Transverse colon (tissue), 4 donors: ENCODE results near the gene RASA4B. TPM values are rescaled to one million over a fixed set of nuclear protein-coding genes. Genes with fewer than 3 reads are reported as not detected.
"Not testable (repeated sequence)": the region's sequence is repeated elsewhere in the genome, so short reads cannot be mapped to it uniquely, and the experiment has no call there.

ENCODE experiments used
- DNase-seq: peaks from one replicate; pipeline ENCODE4 v3.0.0-alpha.2; 2019
- H3K27ac ChIP-seq, 4 donors: fragments of 200-600 bp; sonication (generic); 2 replicates each; pipeline ENCODE4 v1.5.1; 2016 to 2018; ENCODE audit warnings: inconsistent platforms in 4 of 4
- H3K27me3 ChIP-seq: fragments of 200-600 bp; sonication (generic); 2 replicates; pipeline ENCODE4 v1.5.1; 2017; ENCODE audit warnings: inconsistent platforms
- H3K36me3 ChIP-seq, 4 donors: fragments of 200-600 bp; sonication (generic); 2 replicates each; pipeline ENCODE4 v1.5.1; 2017 to 2019; ENCODE audit warnings: inconsistent platforms in 4 of 4
- H3K4me1 ChIP-seq, 4 donors: fragments of 200-600 bp; sonication (generic); 2 replicates each; pipeline ENCODE4 v1.5.1; 2017 to 2020; ENCODE audit warnings: inconsistent platforms in 4 of 4
- H3K4me3 ChIP-seq, 4 donors: fragments of 200-600 bp; sonication (generic); 1 replicate in 1 of 4; 2 replicates in 3 of 4; pipeline versions ENCODE4 v1.5.1 to v1.6.1; 2017 to 2019; ENCODE audit warnings: inconsistent platforms in 4 of 4
- H3K9me3 ChIP-seq, 2 donors: fragments of 200-600 bp; sonication (generic); 2 replicates each; pipeline ENCODE4 v1.5.1; 2017 to 2019; ENCODE audit warnings: inconsistent platforms in 2 of 2
- WGBS, 2 donors: methylation state at CpG; one replicate each; pipeline ENCODE4 v1.1.5; 2018; ENCODE audit warnings: low coverage in 1 of 2; 5-methylcytosine and 5-hydroxymethylcytosine counted together
- in situ Hi-C, 4 donors: fragments of 200-750 bp; cut with MboI; loops; one replicate each; pipeline versions ENCODE4 v1.15.0 to v1.15.1; 2017; ENCODE audit warnings: low sequenced_read_pairs in 3 of 4, low pct_ligation_motif_present in 1 of 4, low pct_unique_long_range_greater_than_20kb in 1 of 4
- intact Hi-C: fragments of 100-400 bp; cut with DNase I; formaldehyde crosslinking; loops from one replicate; pipeline ENCODE4 v1.15.1; 2023; ENCODE audit warnings: low total_unique reads
- total RNA-seq, 4 donors: library from RNA; depleted of rRNA; stranded (reverse); fragments of >200 nt; gene quantifications; one replicate each; pipeline ENCODE4 v1.1.0, GENCODE V29; 2016

RASA4B gene
- total RNA-seq = 10 to 100 TPM; 10.9 to 41.9 (median 19.8) TPM

DNA sequence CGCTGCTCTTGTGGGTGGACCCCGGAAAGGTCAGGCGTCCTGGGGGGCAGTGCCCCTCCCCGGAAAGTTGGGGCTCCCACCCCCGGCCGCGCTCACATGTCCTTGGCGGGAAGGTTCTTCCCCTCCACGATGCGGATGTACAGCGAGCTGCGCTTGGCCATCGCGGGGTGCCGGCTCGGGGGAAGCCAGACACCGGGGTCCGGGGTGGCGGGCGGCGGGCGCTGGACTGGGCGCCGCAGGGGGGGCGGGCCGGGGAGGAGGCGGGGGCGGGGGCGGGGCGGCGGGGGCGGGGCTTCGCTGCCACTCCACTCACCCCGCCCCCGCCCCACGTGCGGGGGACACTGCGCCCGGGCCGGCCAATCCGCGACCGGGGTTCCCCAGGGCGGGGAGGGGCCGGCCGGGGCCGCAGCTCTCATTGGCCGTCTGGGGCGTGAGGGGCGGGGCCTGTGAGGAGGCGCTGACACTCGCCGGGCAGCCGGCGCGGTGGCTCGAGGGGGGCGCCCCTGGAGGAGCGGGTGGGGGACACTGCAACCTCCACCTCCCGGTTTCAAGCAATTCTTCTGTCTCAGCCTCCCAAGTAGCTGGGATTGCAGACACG is at the start of gene RASA4B:
Gene RASA4B, minus strand, starts transcription at position 228 of the 598 bp plus-strand sequence. Its CDS starts 67 bp downstream, at position 161.
- H3K4me3 ChIP-seq, H3K9me3 ChIP-seq, H3K4me1 ChIP-seq, intact Hi-C loops, H3K27me3 ChIP-seq, H3K36me3 ChIP-seq, H3K27ac ChIP-seq, in situ Hi-C loops: not testable (repeated sequence)
- peak; percentile 8 for DNase-seq
- no CpG with 5 or more reads among the region's 61 CpGs for WGBS, 2 donors

DNA sequence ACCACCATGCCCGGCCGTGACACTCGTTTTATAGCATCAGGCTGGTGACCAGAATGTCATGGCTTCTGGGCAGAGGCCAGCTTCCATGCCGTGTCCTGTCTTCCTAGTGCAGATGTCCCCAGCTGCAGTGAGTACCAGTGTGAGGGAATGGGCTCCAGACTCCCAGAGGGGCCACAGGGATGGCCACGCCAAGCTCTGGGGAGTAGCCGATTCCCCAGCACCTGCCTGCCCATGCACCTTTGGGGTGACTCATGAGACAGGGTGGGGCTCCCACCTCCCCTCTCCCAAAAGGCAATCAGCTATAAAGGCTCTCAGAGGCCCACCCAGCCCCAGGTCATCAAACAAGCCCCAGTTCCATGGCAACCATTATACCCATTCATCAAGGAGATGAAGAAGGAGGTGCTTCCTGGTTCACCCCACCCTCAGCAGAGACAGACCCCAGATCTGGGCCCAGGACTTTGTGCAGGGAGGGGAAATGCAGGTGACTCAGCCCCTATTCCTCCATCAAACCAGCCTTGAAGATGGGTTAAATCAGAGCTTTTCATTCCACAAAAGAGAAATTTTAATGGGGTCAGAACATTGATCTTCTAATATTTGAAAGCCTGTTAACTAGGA is 33.3 kb upstream of the RASA4B start, which contains the start of gene SPDYE2:
Gene SPDYE2, plus strand, starts transcription at position 419 of the 615 bp plus-strand sequence. CDS start 2,030 bp downstream, outside the sequence.
- H3K27ac ChIP-seq, in situ Hi-C loops, H3K4me3 ChIP-seq, H3K36me3 ChIP-seq, intact Hi-C loops, H3K9me3 ChIP-seq, H3K4me1 ChIP-seq, H3K27me3 ChIP-seq, DNase-seq: not testable (repeated sequence)
- WGBS, 2 donors = no CpG with 5 or more reads among the region's 6 CpGs

DNA sequence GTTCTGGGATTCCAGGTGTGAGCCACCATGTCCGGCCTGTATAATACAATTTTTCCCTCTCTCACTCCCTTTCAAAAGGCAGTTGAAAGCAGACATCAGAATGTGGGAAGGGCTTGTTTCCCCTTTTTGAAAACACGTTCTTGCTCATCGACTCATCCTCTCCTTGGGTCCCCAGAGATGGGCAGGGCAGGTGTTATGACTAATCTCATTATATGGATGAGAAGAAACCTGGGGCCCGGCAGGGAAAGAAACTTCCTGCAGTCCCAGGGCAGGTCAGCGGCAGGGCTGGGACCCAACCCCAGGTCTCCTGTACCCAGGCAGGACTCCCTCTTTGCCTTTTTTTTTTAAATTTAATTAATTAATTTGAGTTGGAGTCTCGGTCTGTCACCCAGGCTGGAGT is 28.8 kb upstream of the RASA4B start:
- H3K27ac ChIP-seq, DNase-seq, H3K36me3 ChIP-seq, H3K27me3 ChIP-seq, H3K4me1 ChIP-seq, intact Hi-C loops, H3K4me3 ChIP-seq, in situ Hi-C loops, H3K9me3 ChIP-seq: not testable (repeated sequence)
- no CpG with 5 or more reads among the region's 6 CpGs for WGBS, 2 donors

DNA sequence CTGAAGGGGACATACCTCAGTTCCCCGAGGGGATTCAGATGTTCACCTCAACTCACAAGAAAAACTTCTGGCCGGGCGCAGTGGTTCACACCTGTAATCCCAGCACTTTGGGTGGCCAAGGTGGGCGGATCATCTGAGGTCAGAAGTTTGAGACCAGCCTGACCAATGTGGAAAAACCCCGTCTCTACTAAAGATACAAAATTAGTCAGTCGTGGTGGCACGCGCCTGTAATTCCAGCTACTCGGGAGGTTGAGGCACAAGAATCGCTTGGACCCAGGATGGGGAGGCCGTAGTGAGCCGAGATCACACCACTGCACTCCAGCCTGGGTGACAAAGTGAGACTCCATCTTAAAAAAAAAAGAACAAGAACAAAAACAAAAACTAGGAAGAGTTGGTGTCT is 27.7 kb upstream of the RASA4B start:
- H3K9me3 ChIP-seq, H3K27ac ChIP-seq, H3K36me3 ChIP-seq, intact Hi-C loops, H3K4me3 ChIP-seq, H3K4me1 ChIP-seq, H3K27me3 ChIP-seq, in situ Hi-C loops, DNase-seq: not testable (repeated sequence)
- 46% methylated on average over 7 of the region's 12 CpGs; no CpG with 5 or more reads in 1 of the 2 donors for WGBS, 2 donors

DNA sequence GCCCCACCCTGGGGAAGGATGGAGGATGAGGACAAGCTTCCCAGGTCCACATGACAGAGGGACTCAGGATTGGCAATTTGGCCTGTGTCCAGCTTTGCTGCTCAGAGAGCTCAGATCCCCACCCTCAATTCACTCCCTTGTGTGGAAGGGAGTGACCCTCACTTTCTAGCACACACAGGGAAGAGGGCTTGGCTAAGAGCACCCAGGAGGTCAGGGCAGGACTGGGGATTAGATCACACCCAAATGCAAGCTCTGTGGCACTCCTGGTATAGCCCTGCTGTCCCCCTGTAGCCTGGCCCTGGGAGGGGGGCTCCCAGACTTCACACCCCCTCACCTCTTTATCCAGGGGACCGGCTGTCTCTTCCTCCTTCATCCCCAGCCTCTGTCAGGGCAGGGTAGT is 26.8 kb upstream of the RASA4B start:
- 80% methylated on average over 1 of the region's 1 CpG; no CpG with 5 or more reads in 1 of the 2 donors for WGBS, 2 donors
- intact Hi-C loops, H3K4me3 ChIP-seq: not testable (repeated sequence)

DNA sequence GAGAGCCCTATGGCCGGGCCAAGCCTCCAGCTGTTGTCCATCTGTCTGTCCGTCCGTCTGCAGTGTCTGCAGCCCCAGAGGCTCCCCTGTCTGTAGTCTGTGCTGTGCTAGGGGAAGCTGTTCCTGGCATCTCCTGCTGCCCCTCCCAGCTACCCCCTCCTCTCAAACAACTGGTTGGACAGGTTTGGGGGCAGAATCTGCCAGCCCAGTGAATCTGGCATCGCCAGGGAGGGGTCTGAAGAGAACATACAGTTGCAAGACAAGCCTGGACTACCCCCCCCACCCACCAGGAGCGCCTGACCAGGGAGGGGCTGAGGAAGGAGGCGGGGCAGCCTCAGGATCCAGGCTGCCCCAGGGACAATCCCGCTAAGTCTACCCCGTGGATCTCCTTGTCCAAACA is 26.0 kb upstream of the RASA4B start, which contains the start of gene UPK3BL2:
Gene UPK3BL2, minus strand, starts transcription at position 101 of the 400 bp plus-strand sequence. Its CDS starts 60 bp downstream, at position 41.
- WGBS, 2 donors = no CpG with 5 or more reads among the region's 8 CpGs

More for the DNA sequence above, 26.8 kb upstream of the RASA4B start:
- H3K9me3 ChIP-seq, H3K27me3 ChIP-seq, H3K36me3 ChIP-seq, H3K4me1 ChIP-seq, DNase-seq, H3K27ac ChIP-seq, in situ Hi-C loops: not testable (repeated sequence)

DNA sequence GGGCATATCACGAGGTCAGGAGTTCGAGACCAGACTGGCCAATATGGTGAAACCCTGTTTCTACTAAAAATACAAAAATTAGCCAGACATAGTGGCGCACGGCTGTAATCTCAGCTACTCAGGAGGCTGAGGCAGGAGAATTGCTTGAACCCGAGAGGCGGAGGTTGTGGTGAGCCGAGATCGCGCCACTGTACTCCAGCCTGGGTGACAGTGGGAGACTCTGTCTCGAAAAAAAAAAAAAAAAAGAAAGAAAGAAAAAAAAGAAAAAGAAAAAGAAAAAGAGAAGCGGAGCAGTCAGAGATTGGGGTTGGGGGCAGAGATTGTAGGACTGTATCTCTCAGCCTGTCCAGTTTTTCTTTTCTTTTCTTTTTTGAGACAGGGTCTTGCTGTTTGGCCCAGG is 25.2 kb upstream of the RASA4B start:
- DNase-seq, H3K4me3 ChIP-seq, H3K9me3 ChIP-seq, H3K27ac ChIP-seq, H3K4me1 ChIP-seq, intact Hi-C loops, H3K27me3 ChIP-seq, H3K36me3 ChIP-seq, in situ Hi-C loops: not testable (repeated sequence)
- WGBS, 2 donors = 100% methylated on average over 1 of the region's 11 CpGs; no CpG with 5 or more reads in 1 of the 2 donors

More for the DNA sequence above, 26.0 kb upstream of the RASA4B start, which contains the start of gene UPK3BL2:
- intact Hi-C loops, H3K36me3 ChIP-seq, H3K27ac ChIP-seq, H3K4me3 ChIP-seq, H3K27me3 ChIP-seq, in situ Hi-C loops, H3K4me1 ChIP-seq, H3K9me3 ChIP-seq, DNase-seq: not testable (repeated sequence)

DNA sequence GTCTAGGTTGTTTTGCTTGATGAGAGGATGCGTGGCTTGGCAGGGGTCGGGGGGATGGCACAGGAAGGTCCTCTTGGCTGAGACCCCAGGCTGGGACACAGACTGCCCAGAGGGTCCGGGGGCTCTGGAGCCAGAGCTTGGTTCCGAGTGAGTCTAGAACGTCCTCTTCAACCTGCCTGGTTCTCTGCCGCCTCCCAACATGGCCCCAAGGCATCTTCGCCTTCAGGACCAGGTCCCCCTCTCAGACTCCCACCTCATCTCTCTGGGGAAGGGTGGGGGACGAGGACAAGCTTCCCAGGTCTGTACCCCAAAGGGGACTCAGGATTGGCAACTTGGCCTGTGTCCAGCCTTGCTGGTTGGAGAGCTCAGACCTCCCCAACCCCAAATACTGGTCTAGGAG is 24.5 kb upstream of the RASA4B start:
- H3K4me1 ChIP-seq, in situ Hi-C loops, intact Hi-C loops, H3K36me3 ChIP-seq, H3K4me3 ChIP-seq, DNase-seq, H3K27me3 ChIP-seq, H3K9me3 ChIP-seq, H3K27ac ChIP-seq: not testable (repeated sequence)
- no CpG with 5 or more reads among the region's 8 CpGs for WGBS, 2 donors

DNA sequence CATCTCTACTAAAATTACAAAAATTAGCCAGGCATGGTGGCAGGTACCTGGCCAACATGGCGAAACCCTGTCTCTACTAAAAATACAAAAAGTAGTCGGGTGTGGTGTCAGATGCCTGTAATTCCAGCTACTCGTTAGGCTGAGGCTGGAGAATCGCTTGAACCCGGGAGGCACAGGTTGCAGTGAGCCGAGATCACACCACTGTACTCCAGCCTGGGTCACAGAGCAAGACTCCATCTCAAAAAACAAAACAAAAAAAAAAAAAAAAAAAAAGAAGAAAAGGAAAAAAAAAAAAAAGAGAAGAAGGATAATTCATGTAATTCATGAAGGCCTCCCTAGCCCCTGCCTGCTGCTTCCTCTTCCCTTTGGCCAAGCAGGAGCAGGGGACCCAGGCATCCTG is 23.0 kb upstream of the RASA4B start:
- H3K4me3 ChIP-seq, in situ Hi-C loops, H3K36me3 ChIP-seq, DNase-seq, H3K27ac ChIP-seq, H3K9me3 ChIP-seq, H3K27me3 ChIP-seq, intact Hi-C loops, H3K4me1 ChIP-seq: not testable (repeated sequence)
- 89% methylated on average over 6 of the region's 6 CpGs; no CpG with 5 or more reads in 1 of the 2 donors for WGBS, 2 donors

DNA sequence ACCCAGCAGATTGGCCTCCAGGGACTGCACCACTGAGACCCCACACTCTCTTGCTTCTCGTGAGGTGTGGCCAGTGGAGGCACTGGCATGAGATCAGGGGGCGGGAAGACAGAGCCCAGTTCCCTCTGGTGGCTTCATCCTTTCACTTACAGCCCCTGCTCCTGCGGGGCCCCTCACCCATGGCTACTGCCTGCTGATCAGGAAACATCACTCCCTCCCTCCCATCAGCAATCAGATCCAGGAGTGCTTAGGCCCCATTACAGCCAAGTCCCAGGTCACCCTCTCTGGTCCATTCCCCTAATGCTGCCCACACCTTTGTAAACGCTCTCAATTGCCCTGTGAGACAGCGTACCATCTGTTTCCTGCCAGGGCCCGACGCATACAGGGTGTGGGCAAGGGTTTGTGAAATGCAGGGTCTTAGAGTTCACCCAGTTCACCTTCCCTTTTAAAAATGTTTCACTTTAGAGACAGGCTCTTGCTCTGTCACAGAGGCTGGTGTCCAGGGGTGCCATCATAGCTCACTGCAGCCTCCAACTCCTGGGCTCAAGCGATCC is 17.6 kb upstream of the RASA4B start:
- H3K4me3 ChIP-seq, DNase-seq, H3K9me3 ChIP-seq, intact Hi-C loops, H3K36me3 ChIP-seq, H3K4me1 ChIP-seq, in situ Hi-C loops, H3K27ac ChIP-seq, H3K27me3 ChIP-seq: not testable (repeated sequence)
- 62% methylated on average over 4 of the region's 8 CpGs; no CpG with 5 or more reads in 1 of the 2 donors for WGBS, 2 donors
